ENCODE data around the gene SLC19A1.
A peak's percentile ranks its signal among the peaks of the same experiment; 100 is the strongest.

The SLC19A1 gene

GRCh38 chr21:45470773-45471524 is 71.3 kb downstream of the SLC19A1 start:
- CTCF ChIA-PET = interaction anchor here (0.6 to 3.0 kb wide), 7 partner anchors 9 to 330 kb away, joined by 3 to 12 read pairs (median 4); no protein-coding TSS in a partner anchor
- TF ChIP-seq CTCF (IDR thresholded peaks at IDR 0.05; ENCODE audit: insufficient read depth, low read length, missing control alignments) = no peak
- peak; percentile 77 for DNase-seq (ENCODE audit: low read depth, low spot score)
- H3K4me3 ChIP-seq (ENCODE audit: low read depth, low read length) = peak overlapping the region; percentile 33
- POLR2A ChIA-PET = interaction anchor here (0.6 kb wide), 1 partner anchor 318 kb away, joined by 3 read pairs; no protein-coding TSS in a partner anchor

DNA sequence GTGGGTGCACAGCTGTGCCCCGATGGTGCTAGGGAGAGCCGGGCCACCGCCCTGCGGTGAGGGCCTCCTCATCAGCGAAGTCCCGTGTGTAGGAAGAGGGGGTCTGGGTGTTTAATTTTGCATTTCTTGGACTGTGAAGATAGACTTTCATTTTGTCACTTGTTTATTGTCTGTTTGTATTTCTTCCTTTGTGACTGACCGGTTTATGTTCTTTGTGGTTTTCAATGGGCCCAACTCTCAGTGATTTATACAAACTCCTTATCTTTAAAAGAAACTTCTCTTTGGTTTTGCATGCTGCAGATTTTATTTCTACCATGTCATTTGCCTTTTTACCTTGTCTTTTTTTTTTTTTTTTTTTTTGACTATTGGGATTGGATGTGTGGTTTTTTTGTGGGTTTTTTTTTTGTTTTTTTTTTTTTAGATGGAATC is 72.1 kb downstream of the SLC19A1 start:
- CTCF ChIA-PET = interaction anchor here (1.5 to 3.0 kb wide), 2 partner anchors 9 to 177 kb away, joined by 4 to 12 read pairs; no protein-coding TSS in a partner anchor
- no peak for DNase-seq (ENCODE audit: low read depth, low spot score)
- POLR2A ChIA-PET = no interaction called here
- no peak overlapping the region for H3K4me3 ChIP-seq (ENCODE audit: low read depth, low read length)
- no peak for TF ChIP-seq CTCF (IDR thresholded peaks at IDR 0.05; ENCODE audit: insufficient read depth, low read length, missing control alignments)

GRCh38 chr21:45469273-45470086 is 72.8 kb downstream of the SLC19A1 start:
- no peak for DNase-seq (ENCODE audit: low read depth, low spot score)
- H3K4me3 ChIP-seq (ENCODE audit: low read depth, low read length) = no peak overlapping the region
- ChIA-PET POLR2A (no interaction called here), CTCF (interaction anchor here (1.5 to 3.0 kb wide), 3 partner anchors 8 to 177 kb away, joined by 4 to 12 read pairs (median 5); no protein-coding TSS in a partner anchor)
- no peak for TF ChIP-seq CTCF (IDR thresholded peaks at IDR 0.05; ENCODE audit: insufficient read depth, low read length, missing control alignments)

GRCh38 chr21:45468971-45469272 is 73.3 kb downstream of the SLC19A1 start:
- POLR2A ChIA-PET = no interaction called here
- no peak for DNase-seq (ENCODE audit: low read depth, low spot score)
- H3K4me3 ChIP-seq (ENCODE audit: low read depth, low read length) = no peak overlapping the region
- CTCF ChIA-PET = interaction anchor here (1.5 to 3.0 kb wide), 3 partner anchors 8 to 176 kb away, joined by 4 to 12 read pairs (median 5); no protein-coding TSS in a partner anchor
- TF ChIP-seq CTCF (IDR thresholded peaks at IDR 0.05; ENCODE audit: insufficient read depth, low read length, missing control alignments) = no peak

DNA sequence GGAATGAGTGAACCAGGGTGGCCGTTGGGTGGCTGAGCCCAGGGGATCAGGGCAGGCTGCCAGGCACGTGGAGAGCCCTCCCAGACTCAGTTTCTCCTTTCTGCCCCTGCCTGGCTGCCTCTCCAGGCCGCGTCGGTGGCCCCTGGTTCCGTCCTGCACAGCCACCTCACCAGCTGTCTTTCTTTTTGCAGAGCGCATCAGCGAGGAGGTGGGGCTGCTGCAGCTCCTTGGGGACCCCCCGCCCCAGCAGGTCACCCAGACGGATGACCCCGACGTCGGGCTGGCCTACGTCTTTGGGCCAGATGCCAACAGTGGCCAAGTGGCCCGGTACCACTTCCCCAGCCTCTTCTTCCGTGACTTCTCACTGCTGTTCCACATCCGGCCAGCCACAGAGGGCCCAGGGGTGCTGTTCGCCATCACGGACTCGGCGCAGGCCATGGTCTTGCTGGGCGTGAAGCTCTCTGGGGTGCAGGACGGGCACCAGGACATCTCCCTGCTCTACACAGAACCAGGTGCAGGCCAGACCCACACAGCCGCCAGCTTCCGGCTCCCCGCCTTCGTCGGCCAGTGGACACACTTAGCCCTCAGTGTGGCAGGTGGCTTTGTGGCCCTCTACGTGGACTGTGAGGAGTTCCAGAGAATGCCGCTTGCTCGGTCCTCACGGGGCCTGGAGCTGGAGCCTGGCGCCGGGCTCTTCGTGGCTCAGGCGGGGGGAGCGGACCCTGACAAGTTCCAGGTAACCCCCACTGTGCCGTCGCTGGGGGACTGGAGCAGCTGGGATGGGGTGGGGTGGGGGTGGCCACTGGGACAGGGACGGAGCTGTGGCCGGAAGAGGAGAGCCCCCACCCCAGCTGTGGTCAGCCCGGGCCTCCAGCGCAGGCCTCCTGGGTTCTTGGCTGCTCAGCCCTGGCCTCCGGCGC is 73.9 kb downstream of the SLC19A1 start:
- no peak for DNase-seq (ENCODE audit: low read depth, low spot score)
- ChIA-PET CTCF (interaction anchor here (1.0 to 1.7 kb wide), 3 partner anchors 8 to 176 kb away, joined by 3 to 5 read pairs (median 4); no protein-coding TSS in a partner anchor), POLR2A (interaction anchor here (0.7 kb wide), 1 partner anchor 14 kb away, joined by 3 read pairs; no protein-coding TSS in a partner anchor)
- H3K4me3 ChIP-seq (ENCODE audit: low read depth, low read length) = no peak overlapping the region
- no peak for TF ChIP-seq CTCF (IDR thresholded peaks at IDR 0.05; ENCODE audit: insufficient read depth, low read length, missing control alignments)

Measured in AG04449 (cell line).